ENCODE results near the gene PCDHGA9.
"Not testable (repeated sequence)": the region's sequence is repeated elsewhere in the genome, so short reads cannot be mapped to it uniquely, and the experiment has no call there.

Gene PCDHGA9

DNA sequence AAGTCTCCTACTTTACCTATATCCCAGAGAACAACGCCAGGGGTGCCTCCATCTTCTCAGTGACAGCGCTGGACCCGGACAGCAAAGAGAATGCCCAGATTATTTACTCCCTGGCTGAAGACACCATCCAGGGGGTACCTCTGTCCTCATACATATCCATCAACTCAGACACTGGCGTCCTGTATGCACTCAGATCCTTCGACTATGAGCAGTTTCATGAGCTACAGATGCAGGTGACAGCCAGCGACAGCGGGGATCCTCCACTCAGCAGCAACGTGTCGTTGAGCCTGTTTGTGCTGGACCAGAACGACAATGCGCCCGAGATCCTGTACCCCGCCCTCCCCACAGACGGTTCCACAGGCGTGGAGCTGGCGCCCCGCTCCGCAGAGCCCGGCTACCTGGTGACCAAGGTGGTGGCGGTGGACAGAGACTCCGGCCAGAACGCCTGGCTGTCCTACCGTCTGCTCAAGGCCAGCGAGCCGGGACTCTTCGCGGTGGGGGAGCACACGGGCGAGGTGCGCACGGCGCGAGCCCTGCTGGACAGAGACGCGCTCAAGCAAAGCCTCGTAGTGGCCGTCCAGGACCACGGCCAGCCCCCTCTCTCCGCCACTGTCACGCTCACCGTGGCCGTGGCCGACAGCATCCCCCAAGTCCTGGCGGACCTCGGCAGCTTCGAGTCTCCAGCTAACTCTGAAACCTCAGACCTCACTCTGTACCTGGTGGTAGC, 12.1 kb downstream of the PCDHGA9 start:
- DNase-seq: not testable (repeated sequence)

DNA sequence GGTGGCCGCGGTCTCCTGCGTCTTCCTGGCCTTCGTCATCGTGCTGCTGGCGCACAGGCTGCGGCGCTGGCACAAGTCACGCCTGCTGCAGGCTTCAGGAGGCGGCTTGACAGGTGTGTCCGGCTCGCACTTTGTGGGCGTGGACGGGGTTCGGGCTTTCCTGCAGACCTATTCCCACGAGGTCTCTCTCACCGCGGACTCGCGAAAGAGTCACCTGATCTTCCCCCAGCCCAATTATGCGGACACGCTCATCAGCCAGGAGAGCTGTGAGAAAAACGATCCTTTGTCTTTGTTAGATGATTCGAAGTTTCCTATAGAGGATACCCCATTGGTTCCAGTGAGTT, 12.7 kb downstream of the PCDHGA9 start:
- not testable (repeated sequence) for DNase-seq

DNA sequence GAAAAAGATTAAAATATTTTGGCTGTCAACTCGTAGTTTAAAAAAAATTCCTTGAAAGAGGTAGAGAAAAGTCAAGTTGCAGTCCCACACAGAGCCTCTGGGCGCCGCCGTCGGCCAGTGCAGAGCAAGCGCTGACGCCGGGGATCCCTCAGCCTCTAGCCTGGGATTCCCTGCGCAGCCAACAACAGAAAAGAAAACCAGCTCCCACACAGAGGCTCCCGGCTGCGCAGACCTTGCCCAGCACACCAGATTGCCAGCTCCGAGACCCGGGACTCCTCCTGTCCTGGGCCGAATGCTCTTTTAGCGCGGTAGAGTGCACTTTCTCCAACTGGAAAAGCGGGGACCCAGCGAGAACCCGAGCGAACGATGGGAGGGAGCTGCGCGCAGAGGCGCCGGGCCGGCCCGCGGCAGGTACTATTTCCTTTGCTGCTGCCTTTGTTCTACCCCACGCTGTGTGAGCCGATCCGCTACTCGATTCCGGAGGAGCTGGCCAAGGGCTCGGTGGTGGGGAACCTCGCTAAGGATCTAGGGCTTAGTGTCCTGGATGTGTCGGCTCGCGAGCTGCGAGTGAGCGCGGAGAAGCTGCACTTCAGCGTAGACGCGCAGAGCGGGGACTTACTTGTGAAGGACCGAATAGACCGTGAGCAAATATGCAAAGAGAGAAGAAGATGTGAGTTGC, 15.1 kb downstream of the PCDHGA9 start, which contains the start of gene PCDHGB7:
Gene PCDHGB7 (plus strand): TSS at position 184 of the 679 bp plus-strand sequence. CDS start 183 bp downstream, at position 367.
- DNase-seq: peak; percentile 83

DNA sequence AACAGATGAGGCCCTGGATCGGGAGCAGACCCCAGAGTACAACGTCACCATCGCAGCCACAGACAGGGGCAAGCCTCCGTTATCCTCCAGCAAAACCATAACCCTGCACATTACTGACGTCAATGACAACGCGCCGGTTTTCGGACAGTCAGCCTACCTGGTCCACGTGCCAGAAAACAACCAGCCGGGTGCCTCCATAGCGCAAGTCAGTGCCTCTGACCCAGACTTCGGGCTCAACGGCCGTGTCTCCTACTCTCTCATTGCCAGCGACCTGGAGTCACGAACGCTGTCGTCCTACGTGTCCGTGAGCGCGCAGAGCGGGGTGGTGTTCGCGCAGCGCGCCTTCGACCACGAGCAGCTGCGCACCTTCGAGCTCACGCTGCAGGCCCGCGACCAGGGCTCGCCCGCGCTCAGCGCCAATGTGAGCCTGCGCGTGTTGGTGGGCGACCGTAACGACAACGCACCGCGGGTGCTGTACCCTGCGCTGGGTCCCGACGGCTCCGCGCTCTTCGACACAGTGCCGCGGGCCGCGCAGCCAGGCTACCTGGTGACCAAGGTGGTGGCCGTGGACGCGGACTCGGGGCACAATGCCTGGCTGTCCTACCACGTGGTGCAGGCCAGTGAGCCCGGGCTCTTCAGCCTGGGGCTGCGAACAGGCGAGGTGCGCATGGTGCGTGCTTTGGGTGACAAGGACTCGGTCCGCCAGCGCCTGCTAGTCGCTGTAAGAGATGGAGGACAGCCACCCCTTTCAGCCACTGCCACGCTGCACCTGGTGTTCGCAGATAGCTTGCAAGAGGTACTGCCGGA, 16.7 kb downstream of the PCDHGA9 start:
- DNase-seq: no peak

DNA sequence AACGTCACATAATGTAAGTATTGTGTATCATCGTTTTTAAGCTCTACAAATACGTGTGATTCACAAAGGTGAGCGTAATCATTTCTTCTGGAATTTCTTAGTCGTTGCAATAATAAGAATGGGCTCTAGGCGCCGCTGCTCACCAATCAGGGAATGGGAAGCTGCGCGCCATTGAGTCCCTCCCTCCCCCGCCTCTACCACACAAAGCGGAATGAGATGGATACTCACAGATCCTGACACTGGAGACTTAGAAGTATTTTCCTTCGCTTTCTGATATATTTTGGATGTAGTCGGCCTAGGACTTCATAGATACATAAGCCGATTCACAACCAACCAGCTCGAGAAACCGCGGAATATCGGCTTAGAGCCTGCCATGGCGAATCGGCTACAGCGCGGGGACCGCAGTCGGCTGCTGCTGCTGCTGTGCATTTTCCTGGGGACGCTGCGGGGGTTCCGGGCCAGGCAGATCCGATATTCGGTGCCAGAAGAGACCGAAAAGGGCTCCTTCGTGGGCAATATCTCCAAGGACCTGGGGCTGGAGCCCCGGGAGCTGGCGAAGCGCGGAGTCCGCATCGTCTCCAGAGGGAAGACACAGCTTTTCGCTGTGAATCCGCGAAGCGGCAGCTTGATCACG, 18.4 kb downstream of the PCDHGA9 start, which contains the start of gene PCDHGA11:
Gene PCDHGA11 (plus strand): TSS at position 197 of the 634 bp plus-strand sequence. CDS start 177 bp downstream, at position 374.
- DNase-seq: peak; percentile 74

DNA sequence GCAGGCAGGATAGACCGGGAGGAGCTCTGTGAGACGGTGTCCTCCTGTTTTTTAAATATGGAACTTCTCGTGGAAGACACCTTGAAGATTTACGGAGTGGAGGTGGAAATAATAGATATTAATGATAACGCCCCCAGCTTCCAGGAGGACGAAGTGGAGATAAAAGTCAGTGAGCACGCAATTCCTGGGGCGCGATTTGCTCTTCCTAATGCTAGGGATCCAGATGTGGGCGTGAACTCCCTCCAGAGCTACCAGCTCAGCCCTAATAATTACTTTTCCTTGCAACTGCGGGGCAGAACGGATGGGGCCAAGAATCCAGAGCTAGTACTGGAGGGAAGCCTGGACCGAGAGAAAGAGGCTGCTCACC, 18.9 kb downstream of the PCDHGA9 start:
- DNase-seq: no peak

DNA sequence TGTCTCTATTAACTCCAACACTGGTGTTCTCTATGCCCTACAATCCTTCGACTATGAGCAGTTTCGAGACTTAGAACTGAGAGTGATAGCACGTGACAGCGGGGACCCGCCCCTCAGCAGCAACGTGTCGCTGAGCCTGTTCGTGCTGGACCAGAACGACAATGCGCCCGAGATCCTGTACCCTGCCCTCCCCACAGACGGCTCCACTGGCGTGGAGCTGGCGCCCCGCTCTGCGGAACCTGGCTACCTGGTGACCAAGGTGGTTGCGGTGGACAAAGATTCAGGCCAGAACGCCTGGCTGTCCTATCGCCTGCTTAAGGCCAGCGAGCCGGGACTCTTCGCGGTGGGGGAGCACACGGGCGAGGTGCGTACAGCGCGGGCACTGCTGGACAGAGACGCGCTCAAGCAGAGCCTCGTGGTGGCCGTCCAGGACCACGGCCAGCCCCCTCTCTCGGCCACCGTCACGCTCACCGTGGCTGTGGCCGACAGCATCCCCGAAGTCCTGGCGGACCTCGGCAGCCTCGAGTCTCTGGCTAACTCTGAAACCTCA, 20.2 kb downstream of the PCDHGA9 start:
- DNase-seq: no peak

DNA sequence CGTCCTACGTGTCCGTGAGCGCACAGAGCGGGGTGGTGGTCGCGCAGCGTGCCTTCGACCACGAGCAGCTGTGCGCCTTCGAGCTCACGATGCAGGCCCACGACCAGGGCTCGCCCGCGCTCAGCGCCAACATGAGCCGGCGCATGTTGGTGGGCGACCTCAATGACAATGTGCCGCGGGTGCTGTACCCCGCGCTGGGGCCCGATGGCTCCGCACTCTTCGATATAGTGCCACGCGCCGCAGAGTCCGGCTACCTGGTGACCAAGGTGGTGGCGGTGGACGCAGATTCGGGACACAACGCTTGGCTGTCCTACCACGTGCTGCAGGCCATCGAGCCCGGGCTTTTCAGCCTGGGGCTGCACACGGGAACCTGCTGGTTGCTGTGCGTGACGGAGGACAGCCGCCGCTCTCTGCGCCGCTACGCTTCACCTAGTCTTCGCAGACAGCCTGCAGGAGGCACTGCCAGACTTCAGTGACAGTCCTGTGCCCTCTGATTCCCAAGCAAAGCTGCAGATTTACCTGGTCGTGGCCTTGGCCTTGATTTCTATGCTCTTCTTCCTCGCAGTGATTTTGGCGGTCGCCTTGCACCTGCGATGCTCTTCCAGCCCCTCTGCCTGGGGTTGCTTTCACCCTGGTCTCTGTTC, 25.3 kb downstream of the PCDHGA9 start:
- DNase-seq: no peak

DNA sequence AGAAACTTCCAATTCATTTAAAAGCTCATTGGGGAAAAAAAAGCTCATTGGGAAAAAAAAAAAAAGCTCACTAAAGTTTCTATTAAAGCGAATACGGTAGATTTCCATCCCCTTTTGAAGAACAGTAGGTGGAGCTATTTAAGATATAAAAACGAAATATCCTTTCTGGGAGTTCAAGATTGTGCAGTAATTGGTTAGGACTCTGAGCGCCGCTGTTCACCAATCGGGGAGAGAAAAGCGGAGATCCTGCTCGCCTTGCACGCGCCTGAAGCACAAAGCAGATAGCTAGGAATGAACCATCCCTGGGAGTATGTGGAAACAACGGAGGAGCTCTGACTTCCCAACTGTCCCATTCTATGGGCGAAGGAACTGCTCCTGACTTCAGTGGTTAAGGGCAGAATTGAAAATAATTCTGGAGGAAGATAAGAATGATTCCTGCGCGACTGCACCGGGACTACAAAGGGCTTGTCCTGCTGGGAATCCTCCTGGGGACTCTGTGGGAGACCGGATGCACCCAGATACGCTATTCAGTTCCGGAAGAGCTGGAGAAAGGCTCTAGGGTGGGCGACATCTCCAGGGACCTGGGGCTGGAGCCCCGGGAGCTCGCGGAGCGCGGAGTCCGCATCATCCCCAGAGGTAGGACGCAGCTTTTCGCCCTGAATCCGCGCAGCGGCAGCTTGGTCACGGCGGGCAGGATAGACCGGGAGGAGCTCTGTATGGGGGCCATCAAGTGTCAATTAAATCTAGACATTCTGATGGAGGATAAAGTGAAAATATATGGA, 27.9 kb downstream of the PCDHGA9 start, which contains the start of gene PCDHGA12:
Gene PCDHGA12 (plus strand): TSS at position 176 of the 782 bp plus-strand sequence. CDS start 253 bp downstream, at position 429.
- DNase-seq: peak; percentile 92

DNA sequence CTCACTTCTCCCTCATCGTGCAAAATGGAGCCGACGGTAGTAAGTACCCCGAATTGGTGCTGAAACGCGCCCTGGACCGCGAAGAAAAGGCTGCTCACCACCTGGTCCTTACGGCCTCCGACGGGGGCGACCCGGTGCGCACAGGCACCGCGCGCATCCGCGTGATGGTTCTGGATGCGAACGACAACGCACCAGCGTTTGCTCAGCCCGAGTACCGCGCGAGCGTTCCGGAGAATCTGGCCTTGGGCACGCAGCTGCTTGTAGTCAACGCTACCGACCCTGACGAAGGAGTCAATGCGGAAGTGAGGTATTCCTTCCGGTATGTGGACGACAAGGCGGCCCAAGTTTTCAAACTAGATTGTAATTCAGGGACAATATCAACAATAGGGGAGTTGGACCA, 28.7 kb downstream of the PCDHGA9 start:
- peak; percentile 42 for DNase-seq

DNA sequence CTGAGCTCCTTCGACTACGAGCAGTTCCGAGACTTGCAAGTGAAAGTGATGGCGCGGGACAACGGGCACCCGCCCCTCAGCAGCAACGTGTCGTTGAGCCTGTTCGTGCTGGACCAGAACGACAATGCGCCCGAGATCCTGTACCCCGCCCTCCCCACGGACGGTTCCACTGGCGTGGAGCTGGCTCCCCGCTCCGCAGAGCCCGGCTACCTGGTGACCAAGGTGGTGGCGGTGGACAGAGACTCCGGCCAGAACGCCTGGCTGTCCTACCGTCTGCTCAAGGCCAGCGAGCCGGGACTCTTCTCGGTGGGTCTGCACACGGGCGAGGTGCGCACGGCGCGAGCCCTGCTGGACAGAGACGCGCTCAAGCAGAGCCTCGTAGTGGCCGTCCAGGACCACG, 29.7 kb downstream of the PCDHGA9 start:
- not testable (repeated sequence) for DNase-seq

DNA sequence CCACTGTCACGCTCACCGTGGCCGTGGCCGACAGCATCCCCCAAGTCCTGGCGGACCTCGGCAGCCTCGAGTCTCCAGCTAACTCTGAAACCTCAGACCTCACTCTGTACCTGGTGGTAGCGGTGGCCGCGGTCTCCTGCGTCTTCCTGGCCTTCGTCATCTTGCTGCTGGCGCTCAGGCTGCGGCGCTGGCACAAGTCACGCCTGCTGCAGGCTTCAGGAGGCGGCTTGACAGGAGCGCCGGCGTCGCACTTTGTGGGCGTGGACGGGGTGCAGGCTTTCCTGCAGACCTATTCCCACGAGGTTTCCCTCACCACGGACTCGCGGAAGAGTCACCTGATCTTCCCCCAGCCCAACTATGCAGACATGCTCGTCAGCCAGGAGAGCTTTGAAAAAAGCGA, 30.1 kb downstream of the PCDHGA9 start:
- not testable (repeated sequence) for DNase-seq

DNA sequence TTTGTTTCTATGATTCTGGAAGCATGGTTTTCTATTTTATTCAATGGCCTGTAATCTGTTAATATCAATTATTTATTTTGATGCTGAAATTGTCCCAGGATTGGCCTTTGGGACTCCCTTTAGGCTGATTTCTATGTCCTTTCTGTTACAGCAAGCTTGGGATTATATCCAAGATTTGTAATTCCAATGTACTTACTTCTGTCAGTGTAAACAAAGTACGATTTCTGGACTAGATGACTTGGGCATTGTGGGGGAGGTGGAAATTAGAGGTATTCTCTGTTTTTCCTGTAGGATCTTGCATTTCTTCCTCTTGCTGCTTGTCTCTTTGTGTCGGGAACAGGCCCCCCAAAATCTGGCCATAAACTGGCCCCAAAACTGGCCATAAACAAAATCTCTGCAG, 31.4 kb downstream of the PCDHGA9 start:
- no peak for DNase-seq

DNA sequence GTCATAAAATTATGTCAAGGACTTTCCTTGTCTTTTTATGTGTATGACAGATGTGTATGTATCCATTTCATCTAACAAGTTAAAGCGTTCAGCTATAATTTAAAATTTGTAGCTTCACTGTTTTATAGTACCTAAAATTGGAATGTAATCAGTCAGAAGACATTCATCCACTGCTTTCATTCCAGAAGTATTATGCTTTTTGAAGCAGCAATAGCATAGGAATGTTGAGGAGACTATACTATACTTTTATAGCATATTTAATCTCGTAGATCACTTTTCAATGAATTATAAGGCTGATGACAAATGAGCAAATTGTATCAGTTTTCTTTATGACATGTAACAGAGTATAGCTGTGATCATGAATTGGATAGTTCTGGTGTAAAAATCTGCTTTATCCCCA, 34.6 kb downstream of the PCDHGA9 start:
- peak; percentile 38 for DNase-seq

DNA sequence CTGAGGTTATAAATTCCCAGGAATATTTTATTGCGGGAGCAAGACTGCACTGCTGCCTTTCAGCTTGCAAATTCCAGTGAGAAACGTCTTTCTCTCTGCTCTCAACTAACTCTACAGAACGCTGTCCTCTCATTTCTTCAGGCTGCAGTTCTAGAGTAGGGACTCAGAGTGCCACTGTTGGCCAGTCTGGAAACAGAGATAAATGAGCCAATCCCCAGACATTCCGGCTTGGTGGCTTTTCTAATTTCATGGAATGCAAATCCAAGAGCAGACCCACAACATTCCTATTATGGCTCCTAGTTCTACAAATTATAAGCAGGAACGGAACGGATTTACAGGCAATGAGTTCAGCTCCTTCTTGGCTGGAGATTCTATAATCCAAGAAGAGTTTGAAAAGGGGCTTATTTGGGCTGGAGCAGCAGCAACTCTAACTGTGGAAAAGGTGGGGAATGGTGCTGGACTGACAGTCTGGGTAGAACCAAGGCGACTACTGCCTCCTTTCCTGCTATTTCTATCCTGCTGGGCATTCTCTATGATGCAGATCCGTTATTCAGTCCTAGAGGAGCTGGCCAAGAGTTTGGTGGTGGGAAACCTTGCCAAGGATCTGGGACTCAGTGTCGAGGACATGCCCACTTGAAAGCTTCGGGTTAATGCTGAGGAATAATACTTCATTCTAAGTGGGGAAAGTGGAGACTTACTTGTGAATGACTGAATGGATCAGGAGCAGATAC, 37.0 kb downstream of the PCDHGA9 start:
- DNase-seq: peak; percentile 25

DNA sequence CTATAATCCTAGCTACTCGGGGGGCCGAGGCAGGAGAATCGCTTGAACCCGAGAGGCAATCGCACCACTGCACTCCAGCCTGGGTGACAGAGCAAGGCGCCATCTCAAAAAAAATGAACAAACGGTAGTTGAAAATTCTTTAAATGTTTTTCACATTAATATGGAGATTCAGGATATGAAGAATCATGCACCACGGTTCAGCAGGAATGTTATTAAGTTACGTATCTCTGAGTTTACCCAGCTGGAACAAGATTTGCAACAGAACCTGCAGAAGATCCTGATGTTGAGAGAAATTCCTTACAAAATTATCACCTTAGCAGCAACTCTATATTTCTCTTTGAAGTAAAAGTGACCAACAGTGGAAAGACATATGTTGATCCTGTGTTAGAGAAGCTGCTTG, 37.8 kb downstream of the PCDHGA9 start:
- no peak for DNase-seq

DNA sequence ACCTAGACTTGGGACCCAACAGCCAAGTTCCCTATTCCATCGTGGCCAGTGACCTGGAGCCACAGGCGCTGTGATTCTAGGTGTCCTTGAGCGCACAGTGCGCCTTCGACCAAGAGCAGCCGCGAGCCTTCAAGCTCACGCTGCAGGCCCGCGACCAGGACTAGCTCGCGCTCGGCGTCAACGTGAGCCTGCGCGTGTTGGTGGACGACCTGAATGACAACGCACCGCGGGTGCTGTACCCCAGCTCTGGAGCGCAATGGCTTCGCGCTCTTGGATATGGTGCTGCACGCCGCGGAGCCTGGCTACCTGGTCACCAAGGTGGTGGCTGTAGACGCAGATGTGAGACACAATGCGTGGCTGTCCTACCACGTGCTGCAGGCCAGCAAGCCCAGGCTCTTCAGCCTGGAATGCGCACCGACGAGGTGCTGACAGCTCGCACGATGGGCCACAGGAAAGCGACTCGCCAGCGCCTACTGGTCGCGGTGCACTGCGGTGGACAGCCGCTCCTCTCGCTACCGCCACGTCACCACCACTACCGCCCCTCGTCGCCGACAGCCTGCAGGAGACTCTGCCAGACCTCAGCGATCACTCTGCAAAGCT, 39.1 kb downstream of the PCDHGA9 start:
- DNase-seq: no peak

Measured in fibroblast of skin of right quadriceps (primary cell).